ENCODE results near the gene KRT13. TPM values are rescaled to one million over a fixed set of nuclear protein-coding genes. Genes with fewer than 3 reads are reported as not detected.

KRT13 gene
- polyA plus RNA-seq, 1 donor from 2014 or later = not detected

GRCh38 chr17:41534899-41535546, 29.6 kb upstream of the KRT13 start:
- no peak overlapping the region for H3K4me2 ChIP-seq (ENCODE audit: low read length)
- H3K9ac ChIP-seq (ENCODE audit: low read length) = no peak overlapping the region
- no peak for TF ChIP-seq POLR2AphosphoS5 (IDR thresholded peaks at IDR 0.05)
- no peak for TF ChIP-seq EP300 (conservative IDR thresholded peaks at IDR 0.05; ENCODE audit: poor library complexity, severe bottlenecking)
- no peak for TF ChIP-seq MXI1 (conservative IDR thresholded peaks at IDR 0.05; ENCODE audit: poor library complexity, severe bottlenecking)
- TF ChIP-seq CTCF (IDR thresholded peaks at IDR 0.05; ENCODE audit: poor library complexity, severe bottlenecking) = no peak
- TF ChIP-seq SMC3 (conservative IDR thresholded peaks at IDR 0.05; ENCODE audit: poor library complexity) = no peak
- no peak for TF ChIP-seq EZH2 (IDR thresholded peaks at IDR 0.05; ENCODE audit: borderline replicate concordance, insufficient read depth, low read length, poor library complexity, severe bottlenecking)
- no peak for TF ChIP-seq RAD21 (conservative IDR thresholded peaks at IDR 0.05)
- TF ChIP-seq TAF1 (IDR thresholded peaks at IDR 0.05; ENCODE audit: low read depth) = no peak
- no peak for TF ChIP-seq REST (IDR thresholded peaks at IDR 0.05; ENCODE audit: borderline replicate concordance)
- no peaks in the 10 kb centered on the region for H3K79me2 ChIP-seq (replicated peaks; ENCODE audit: insufficient read depth, low read length)
- no peaks in the 10 kb centered on the region for H3K9me2 ChIP-seq (ENCODE audit: insufficient read depth, low read length)
- no peaks in the 10 kb centered on the region for H3F3A ChIP-seq (ENCODE audit: insufficient read depth, low read length, poor library complexity, severe bottlenecking)
- H3K27me3 ChIP-seq (ENCODE audit: insufficient read depth, low read depth, low read length) = no peaks in the 10 kb centered on the region
- H3K9me3 ChIP-seq (ENCODE audit: low read length) = no peaks in the 10 kb centered on the region
- H2AFZ ChIP-seq (ENCODE audit: low read depth, low read length) = no peak overlapping the region
- H4K20me1 ChIP-seq (ENCODE audit: insufficient read depth) = no peaks in the 10 kb centered on the region
- H3K27ac ChIP-seq (ENCODE audit: low read length) = no peak overlapping the region
- no peak overlapping the region for H3K4me3 ChIP-seq (ENCODE audit: low read length)
- H3K36me3 ChIP-seq (ENCODE audit: insufficient read depth, low read length) = no peaks in the 10 kb centered on the region

- H3K4me2 ChIP-seq (ENCODE audit: low read length) = no peak overlapping the region
- H3K4me3 ChIP-seq (ENCODE audit: low read length) = no peak overlapping the region
- no peak overlapping the region for H2AFZ ChIP-seq (ENCODE audit: low read depth, low read length)
- no peaks in the 10 kb centered on the region for H4K20me1 ChIP-seq (ENCODE audit: insufficient read depth)
- H3K27ac ChIP-seq (ENCODE audit: low read length) = no peak overlapping the region
- no peaks in the 10 kb centered on the region for H3K36me3 ChIP-seq (ENCODE audit: insufficient read depth, low read length)
- no peak for TF ChIP-seq RAD21 (conservative IDR thresholded peaks at IDR 0.05)
- no peak for TF ChIP-seq MXI1 (conservative IDR thresholded peaks at IDR 0.05; ENCODE audit: poor library complexity, severe bottlenecking)
- TF ChIP-seq TAF1 (IDR thresholded peaks at IDR 0.05; ENCODE audit: low read depth) = no peak
- TF ChIP-seq REST (IDR thresholded peaks at IDR 0.05; ENCODE audit: borderline replicate concordance) = no peak
- no peak for TF ChIP-seq SMC3 (conservative IDR thresholded peaks at IDR 0.05; ENCODE audit: poor library complexity)
- no peak for TF ChIP-seq POLR2AphosphoS5 (IDR thresholded peaks at IDR 0.05)
- no peak for TF ChIP-seq CTCF (IDR thresholded peaks at IDR 0.05; ENCODE audit: poor library complexity, severe bottlenecking)
- TF ChIP-seq EZH2 (IDR thresholded peaks at IDR 0.05; ENCODE audit: borderline replicate concordance, insufficient read depth, low read length, poor library complexity, severe bottlenecking) = no peak
- TF ChIP-seq EP300 (conservative IDR thresholded peaks at IDR 0.05; ENCODE audit: poor library complexity, severe bottlenecking) = no peak
- no peaks in the 10 kb centered on the region for H3K9me3 ChIP-seq (ENCODE audit: low read length)
- no peak overlapping the region for H3K9ac ChIP-seq (ENCODE audit: low read length)
- H3K9me2 ChIP-seq (ENCODE audit: insufficient read depth, low read length) = no peaks in the 10 kb centered on the region
- H3K79me2 ChIP-seq (replicated peaks; ENCODE audit: insufficient read depth, low read length) = no peaks in the 10 kb centered on the region
- peaks cover 8% of the 10 kb centered on the region for H3K27me3 ChIP-seq (ENCODE audit: insufficient read depth, low read depth, low read length)
- no peaks in the 10 kb centered on the region for H3F3A ChIP-seq (ENCODE audit: insufficient read depth, low read length, poor library complexity, severe bottlenecking)
Observed at GRCh38 chr17:41533613-41534012, 28.2 kb upstream of the KRT13 start.

Data from neural cell (in vitro differentiated cells).